GM23248 (cell line): ENCODE measurements around the gene DRAM1. TPM values are rescaled to one million over a fixed set of nuclear protein-coding genes. Genes with fewer than 3 reads are reported as not detected.
"Not testable (repeated sequence)": the region's sequence is repeated elsewhere in the genome, so short reads cannot be mapped to it uniquely, and the experiment has no call there.

Source experiments
- DNase-seq: peaks from one replicate; pipeline ENCODE4 v3.0.0-alpha.2; 2015
- H2AFZ ChIP-seq: fragments of 200-600 bp; sonication (generic); 2 replicates; pipeline ENCODE4 v1.6.1; 2016; ENCODE audit warnings: antibody characterized with exemption
- H3F3A ChIP-seq: fragments of 200-600 bp; sonication (generic); 2 replicates; pipeline ENCODE4 v1.6.1; 2016; ENCODE audit warnings: mild to moderate bottlenecking, antibody characterized with exemption, mixed run types; ENCODE audit not compliant: insufficient read depth
- H3K27ac ChIP-seq: fragments of 200-600 bp; sonication (generic); 2 replicates; pipeline ENCODE4 v1.5.1; 2016; ENCODE audit warnings: mild to moderate bottlenecking
- H3K27me3 ChIP-seq: fragments of 200-600 bp; sonication (generic); replicated peaks from 2 replicates; pipeline ENCODE4 v1.6.1; 2016; ENCODE audit warnings: mild to moderate bottlenecking; ENCODE audit not compliant: insufficient read depth
- H3K36me3 ChIP-seq: fragments of 200-600 bp; sonication (generic); 2 replicates; pipeline ENCODE4 v1.6.1; 2016; ENCODE audit warnings: low read depth, mild to moderate bottlenecking
- H3K4me1 ChIP-seq: fragments of 200-600 bp; sonication (generic); 2 replicates; pipeline ENCODE4 v1.6.1; 2016; ENCODE audit warnings: mild to moderate bottlenecking; ENCODE audit not compliant: insufficient read depth
- H3K4me2 ChIP-seq: fragments of 200-600 bp; sonication (generic); one replicate; pipeline ENCODE4 v1.6.1; 2016; ENCODE audit warnings: mild to moderate bottlenecking; ENCODE audit not compliant: unreplicated experiment
- H3K4me3 ChIP-seq: fragments of 200-600 bp; sonication (generic); 2 replicates; pipeline ENCODE4 v1.5.1; 2016; ENCODE audit warnings: mild to moderate bottlenecking
- H3K79me2 ChIP-seq: fragments of 200-600 bp; sonication (generic); 2 replicates; pipeline ENCODE4 v1.6.1; 2016; ENCODE audit warnings: mild to moderate bottlenecking; ENCODE audit not compliant: insufficient read depth
- H3K9ac ChIP-seq: fragments of 200-600 bp; sonication (generic); 2 replicates; pipeline ENCODE4 v1.6.1; 2016; ENCODE audit warnings: mild to moderate bottlenecking
- H3K9me2 ChIP-seq: fragments of 200-600 bp; sonication (generic); 2 replicates; pipeline ENCODE4 v1.6.1; 2016; ENCODE audit warnings: mixed run types, mild to moderate bottlenecking, moderate library complexity; ENCODE audit not compliant: insufficient read depth
- H3K9me3 ChIP-seq: fragments of 200-600 bp; sonication (generic); one replicate; pipeline ENCODE4 v1.6.1; 2017; ENCODE audit warnings: low read depth
- H4K20me1 ChIP-seq: fragments of 200-600 bp; sonication (generic); 2 replicates; pipeline ENCODE4 v1.6.0; 2016; ENCODE audit not compliant: insufficient read depth
- EZH2 ChIP-seq: fragments of 200-600 bp; sonication (generic); IDR thresholded peaks from 2 replicates; pipeline ENCODE4 v1.6.1; 2018; ENCODE audit warnings: antibody characterized with exemption, mild to moderate bottlenecking; ENCODE audit not compliant: insufficient read depth, poor library complexity, severe bottlenecking
- EZH2phosphoT487 ChIP-seq: fragments of 200-600 bp; sonication (generic); IDR thresholded peaks from 2 replicates; pipeline ENCODE4 v1.6.1; 2018; ENCODE audit warnings: antibody characterized with exemption, moderate library complexity, mild to moderate bottlenecking, low read depth; ENCODE audit not compliant: insufficient read depth
- WGBS, 2 experiments: methylation state at CpG; one replicate each; pipeline ENCODE4 v1.1.6; 2015 to 2017; ENCODE audit warnings: low lambda C conversion rate in 2 of 2, low coverage in 1 of 2; ENCODE audit errors: missing lambda C conversion rate in 2 of 2; 5-methylcytosine and 5-hydroxymethylcytosine counted together
- in situ Hi-C: fragments of 300-500 bp; cut with MboI; formaldehyde crosslinking; loops from 2 replicates; pipeline ENCODE4 v1.15.0; 2020
- polyA plus RNA-seq: library from polyadenylated mRNA; unstranded; fragments of >200 nt; fragmentation: Nextera tagmentation; extraction: Ambion mirVana; gene quantifications from 2 replicates; pipeline ENCODE4 v1.2.1, GENCODE V29; 2016
- total RNA-seq: library from RNA; depleted of rRNA; stranded (reverse); fragments of >200 nt; shearing (Covaris generic); gene quantifications from 2 replicates; pipeline ENCODE4 v1.2.3, GENCODE V29; 2014

DRAM1 gene
- total and polyA plus RNA-seq, 2 experiments from 2014 or later: 86.8 to 99.2 TPM

- peak; percentile 16 for DNase-seq
- Histone ChIP-seq H3K27ac (no peak overlapping the region), H3K9me2 (no peaks in the 10 kb centered on the region), H3K79me2 (no peaks in the 10 kb centered on the region), H3K4me3 (no peak overlapping the region), H3K4me2 (no peak overlapping the region), H3K9me3 (no peaks in the 10 kb centered on the region), H3K4me1 (peaks cover 40% of the 10 kb centered on the region), H3K36me3 (no peaks in the 10 kb centered on the region), H3K27me3 (no peaks in the 10 kb centered on the region), H4K20me1 (no peaks in the 10 kb centered on the region), H3K9ac (no peak overlapping the region), H2AFZ (no peak overlapping the region), H3F3A (peaks cover 22% of the 10 kb centered on the region)
- TF ChIP-seq EZH2 (no peak), EZH2phosphoT487 (no peak)
- 89 to 98% methylated on average over 2 of the region's 2 CpGs for WGBS, 2 experiments
- in situ Hi-C loops: no loop called here
These were observed 15.1 kb upstream of the DRAM1 start for GRCh38 chr12:101862245-101862644.

GRCh38 chr12:101863981-101864380, 13.4 kb upstream of the DRAM1 start:
- no peaks in the 10 kb centered on the region for H3K36me3 ChIP-seq
- no peaks in the 10 kb centered on the region for H4K20me1 ChIP-seq
- no peaks in the 10 kb centered on the region for H3K9me2 ChIP-seq
- H3K79me2 ChIP-seq: no peaks in the 10 kb centered on the region
- no peaks in the 10 kb centered on the region for H3K9me3 ChIP-seq
- no peak overlapping the region for H3K4me2 ChIP-seq
- peak; percentile 65 for DNase-seq
- in situ Hi-C loops: no loop called here
- H3K27ac ChIP-seq: no peak overlapping the region
- no peak overlapping the region for H2AFZ ChIP-seq
- peaks cover 26% of the 10 kb centered on the region for H3K4me1 ChIP-seq
- H3K27me3 ChIP-seq: no peaks in the 10 kb centered on the region
- H3F3A ChIP-seq: peaks cover 16% of the 10 kb centered on the region
- H3K4me3 ChIP-seq: no peak overlapping the region
- no peak overlapping the region for H3K9ac ChIP-seq
- TF ChIP-seq EZH2 (no peak), EZH2phosphoT487 (no peak)

- Histone ChIP-seq H2AFZ (no peak overlapping the region), H3K9me3 (no peaks in the 10 kb centered on the region), H3K9me2 (no peaks in the 10 kb centered on the region), H3K4me1 (peaks cover 6% of the 10 kb centered on the region), H3K27me3 (no peaks in the 10 kb centered on the region), H3K4me2 (no peak overlapping the region), H4K20me1 (no peaks in the 10 kb centered on the region), H3K4me3 (no peak overlapping the region), H3K79me2 (no peaks in the 10 kb centered on the region), H3K27ac (no peak overlapping the region), H3K36me3 (no peaks in the 10 kb centered on the region), H3K9ac (no peak overlapping the region), H3F3A (no peaks in the 10 kb centered on the region)
- in situ Hi-C loops: no loop called here
- TF ChIP-seq EZH2phosphoT487 (no peak), EZH2 (no peak)
- DNase-seq: no peak
- 77 to 80% methylated on average over 13 of the region's 13 CpGs for WGBS, 2 experiments
These were observed 10.6 kb upstream of the DRAM1 start for GRCh38 chr12:101866615-101867373.

GRCh38 chr12:101867619-101868018, 9.8 kb upstream of the DRAM1 start:
- 89 to 90% methylated on average over 3 of the region's 3 CpGs for WGBS, 2 experiments
- H3K79me2 ChIP-seq, DNase-seq, H2AFZ ChIP-seq, H3F3A ChIP-seq, H4K20me1 ChIP-seq, H3K27ac ChIP-seq, H3K4me3 ChIP-seq, H3K9me2 ChIP-seq, H3K27me3 ChIP-seq, H3K36me3 ChIP-seq, H3K9ac ChIP-seq, in situ Hi-C loops, H3K4me1 ChIP-seq, H3K9me3 ChIP-seq, H3K4me2 ChIP-seq: not testable (repeated sequence)

GRCh38 chr12:101870925-101871324, 6.5 kb upstream of the DRAM1 start:
- Histone ChIP-seq H3K4me1 (no peaks in the 10 kb centered on the region), H3K27me3 (no peaks in the 10 kb centered on the region), H3F3A (peaks cover 6% of the 10 kb centered on the region), H3K9me2 (no peaks in the 10 kb centered on the region), H4K20me1 (no peaks in the 10 kb centered on the region), H3K36me3 (no peaks in the 10 kb centered on the region), H3K79me2 (no peaks in the 10 kb centered on the region), H3K9me3 (no peaks in the 10 kb centered on the region), H3K4me2 (no peak overlapping the region), H2AFZ (no peak overlapping the region), H3K9ac (no peak overlapping the region), H3K27ac (no peak overlapping the region), H3K4me3 (no peak overlapping the region)
- WGBS, 2 experiments: 45 to 52% methylated on average over 1 of the region's 1 CpG
- DNase-seq: no peak
- in situ Hi-C loops: no loop called here
- TF ChIP-seq EZH2phosphoT487 (no peak), EZH2 (no peak)
